Measurements from ENCODE around the gene PDCD4.
"Not testable (repeated sequence)": the region's sequence is repeated elsewhere in the genome, so short reads cannot be mapped to it uniquely, and the experiment has no call there.

Gene PDCD4

GRCh38 chr10:110903280-110904278 lies 31.9 kb downstream of the PDCD4 start:
- no peak overlapping the region for H3K4me3 ChIP-seq (ENCODE audit: low read depth, low read length)
- DNase-seq (ENCODE audit: low read depth): no peak
- TF ChIP-seq, protein P1, sequence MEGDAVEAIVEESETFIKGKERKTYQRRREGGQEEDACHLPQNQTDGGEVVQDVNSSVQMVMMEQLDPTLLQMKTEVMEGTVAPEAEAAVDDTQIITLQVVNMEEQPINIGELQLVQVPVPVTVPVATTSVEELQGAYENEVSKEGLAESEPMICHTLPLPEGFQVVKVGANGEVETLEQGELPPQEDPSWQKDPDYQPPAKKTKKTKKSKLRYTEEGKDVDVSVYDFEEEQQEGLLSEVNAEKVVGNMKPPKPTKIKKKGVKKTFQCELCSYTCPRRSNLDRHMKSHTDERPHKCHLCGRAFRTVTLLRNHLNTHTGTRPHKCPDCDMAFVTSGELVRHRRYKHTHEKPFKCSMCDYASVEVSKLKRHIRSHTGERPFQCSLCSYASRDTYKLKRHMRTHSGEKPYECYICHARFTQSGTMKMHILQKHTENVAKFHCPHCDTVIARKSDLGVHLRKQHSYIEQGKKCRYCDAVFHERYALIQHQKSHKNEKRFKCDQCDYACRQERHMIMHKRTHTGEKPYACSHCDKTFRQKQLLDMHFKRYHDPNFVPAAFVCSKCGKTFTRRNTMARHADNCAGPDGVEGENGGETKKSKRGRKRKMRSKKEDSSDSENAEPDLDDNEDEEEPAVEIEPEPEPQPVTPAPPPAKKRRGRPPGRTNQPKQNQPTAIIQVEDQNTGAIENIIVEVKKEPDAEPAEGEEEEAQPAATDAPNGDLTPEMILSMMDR (IDR thresholded peaks at IDR 0.05; ENCODE audit: control insufficient read depth, extremely low read depth, insufficient read depth): no peak

GRCh38 chr10:110910138-110910537 lies 38.4 kb downstream of the PDCD4 start:
- DNase-seq (ENCODE audit: low read depth): no peak
- no peak overlapping the region for H3K4me3 ChIP-seq (ENCODE audit: low read depth, low read length)
- TF ChIP-seq, protein P1 (IDR thresholded peaks at IDR 0.05; ENCODE audit: control insufficient read depth, extremely low read depth, insufficient read depth): no peak

- H3K4me3 ChIP-seq (ENCODE audit: low read depth, low read length): no peak overlapping the region
- no peak for DNase-seq (ENCODE audit: low read depth)
- TF ChIP-seq, protein P1 (IDR thresholded peaks at IDR 0.05; ENCODE audit: control insufficient read depth, extremely low read depth, insufficient read depth): no peak
Measured at GRCh38 chr10:110912374-110912773, 40.6 kb downstream of the PDCD4 start.

DNA sequence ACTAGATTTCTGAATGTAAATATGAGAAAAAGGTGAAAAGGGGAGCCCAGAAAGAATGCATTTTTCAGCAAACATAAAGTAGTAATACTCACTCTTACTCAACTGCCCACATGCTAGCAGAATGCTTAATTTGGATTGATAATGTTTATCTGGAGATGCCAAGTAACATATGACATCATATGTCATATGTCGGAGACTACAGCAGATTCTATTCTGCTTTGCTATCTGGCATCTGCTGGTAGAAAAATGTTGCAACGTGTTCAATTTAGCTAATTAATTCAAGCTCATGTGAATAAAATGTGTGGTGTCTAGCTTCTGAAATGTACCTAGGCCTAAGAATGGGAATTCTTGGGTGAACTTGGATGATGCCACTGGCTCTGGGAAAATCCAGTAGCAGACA lies 42.7 kb downstream of the PDCD4 start:
- TF ChIP-seq, protein P1 (IDR thresholded peaks at IDR 0.05; ENCODE audit: control insufficient read depth, extremely low read depth, insufficient read depth): no peak
- H3K4me3 ChIP-seq (ENCODE audit: low read depth, low read length): no peak overlapping the region
- no peak for DNase-seq (ENCODE audit: low read depth)

DNA sequence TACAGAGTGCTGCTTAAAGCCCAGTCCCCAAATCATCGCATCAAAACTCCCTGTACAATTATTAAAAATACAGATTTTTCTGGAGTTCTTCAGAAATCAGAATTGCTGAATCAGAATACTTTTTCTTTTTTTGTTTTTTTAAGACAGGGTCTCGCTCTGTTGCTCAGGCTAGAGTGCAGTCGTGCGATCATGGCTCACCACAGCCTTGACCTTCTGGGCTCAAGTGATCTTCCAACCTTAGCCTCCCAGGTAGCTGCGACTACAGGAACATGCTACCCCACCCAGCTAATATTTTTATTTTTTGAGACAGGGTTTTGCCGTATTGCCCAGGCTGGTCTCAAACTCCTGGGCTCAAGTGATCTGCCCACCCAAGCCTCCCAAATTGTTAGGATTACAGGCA lies 43.3 kb downstream of the PDCD4 start:
- TF ChIP-seq, protein P1 (IDR thresholded peaks at IDR 0.05; ENCODE audit: control insufficient read depth, extremely low read depth, insufficient read depth): no peak
- DNase-seq (ENCODE audit: low read depth): no peak
- H3K4me3 ChIP-seq (ENCODE audit: low read depth, low read length): no peak overlapping the region

DNA sequence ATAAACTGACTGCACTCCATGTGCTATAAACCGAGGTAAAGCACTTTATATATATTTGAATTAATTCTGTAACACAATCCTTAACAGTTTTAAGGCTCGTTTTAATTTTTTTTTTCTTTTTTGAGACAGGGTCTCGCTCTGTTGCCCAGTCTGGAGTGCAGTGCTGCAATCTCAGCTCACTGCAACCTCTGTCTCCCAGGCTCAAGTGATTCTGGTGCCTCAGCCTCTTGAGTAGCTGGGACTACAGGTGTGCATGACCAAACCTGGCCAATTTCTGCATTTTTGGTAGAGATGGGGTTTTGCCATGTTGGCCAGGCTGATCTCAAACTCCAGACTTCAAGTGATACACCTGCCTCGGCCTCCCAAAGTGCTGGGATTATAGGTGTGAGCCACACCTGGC lies 43.9 kb downstream of the PDCD4 start:
- H3K4me3 ChIP-seq (ENCODE audit: low read depth, low read length); DNase-seq (ENCODE audit: low read depth): not testable (repeated sequence)

DNA sequence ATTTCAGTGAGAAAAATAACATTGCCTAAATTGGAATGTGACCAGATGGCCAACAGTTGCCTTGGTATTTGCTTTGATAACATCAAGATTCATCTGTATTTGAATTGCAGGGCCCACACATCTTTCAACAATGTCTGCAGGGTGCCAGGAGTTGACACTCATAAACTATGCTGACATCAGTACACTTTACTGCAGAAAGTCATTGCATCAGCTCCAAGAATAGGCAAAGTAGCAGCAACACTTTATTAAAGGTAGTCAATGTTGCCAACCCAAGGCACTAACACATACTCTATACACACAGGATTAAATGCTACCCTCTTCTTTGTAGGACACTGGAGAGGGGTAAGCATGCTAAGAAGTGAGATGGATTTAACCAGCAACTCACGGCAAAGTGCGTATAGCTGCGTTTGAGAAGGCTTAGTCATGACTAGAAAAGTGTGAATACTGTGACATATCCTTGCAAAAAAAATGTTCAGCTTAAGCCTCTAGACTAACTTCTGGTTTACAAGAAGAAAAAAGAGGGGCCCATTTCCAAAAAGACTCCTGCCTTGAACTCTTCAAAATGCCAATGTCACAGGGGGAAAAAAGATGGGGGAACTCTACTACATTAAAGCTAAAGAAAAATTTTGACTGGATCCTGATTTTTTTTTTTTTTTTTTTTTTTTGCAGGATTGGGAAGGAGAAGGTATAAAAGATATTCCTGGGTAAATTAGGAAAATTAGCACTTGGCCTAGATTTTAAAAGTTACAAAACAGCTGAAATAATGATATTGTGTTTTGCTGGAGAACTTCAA lies 45.0 kb downstream of the PDCD4 start:
- DNase-seq (ENCODE audit: low read depth): peak; percentile 96
- TF ChIP-seq, protein P1 (IDR thresholded peaks at IDR 0.05; ENCODE audit: control insufficient read depth, extremely low read depth, insufficient read depth): no peak
- peak overlapping the region; percentile 26 for H3K4me3 ChIP-seq (ENCODE audit: low read depth, low read length)
